CD8-positive, alpha-beta memory T cell (primary cell): Measurements from ENCODE around the gene PCDH12. TPM values are rescaled to one million over a fixed set of nuclear protein-coding genes. Genes with fewer than 3 reads are reported as not detected.
A peak's percentile ranks its signal among the peaks of the same experiment; 100 is the strongest.

Experiments
- CTCF ChIA-PET: fragments of 350-600 bp; sonication (Branson Sonifier 250); formaldehyde crosslinking; loops from one replicate; lab custom pipeline; 2021; ENCODE audit warnings: antibody characterized with exemption; lab: Charles Lee
- POLR2A ChIA-PET: fragments of 350-600 bp; sonication (Branson Sonifier 250); formaldehyde crosslinking; loops from one replicate; lab custom pipeline; 2021; ENCODE audit warnings: antibody characterized with exemption; lab: Charles Lee
- DNase-seq, 5 donors: peaks; one replicate each; pipeline versions ENCODE4 v3.0.0 to v3.0.0-alpha.2; 2020 to 2022; ENCODE audit warnings: mixed read lengths in 1 of 5
- H3K27ac ChIP-seq: one replicate; pipeline ENCODE4 v1.7.0; 2013; ENCODE audit warnings: low read depth, mild to moderate bottlenecking, low read length, moderate library complexity
- H3K27me3 ChIP-seq: 2 replicates; pipeline ENCODE4 v1.7.0; 2013; ENCODE audit warnings: low read length, mild to moderate bottlenecking; ENCODE audit not compliant: insufficient read depth, poor library complexity, severe bottlenecking
- H3K36me3 ChIP-seq: 2 replicates; pipeline ENCODE4 v1.7.0; 2013; ENCODE audit warnings: mild to moderate bottlenecking, low read length, moderate library complexity; ENCODE audit not compliant: insufficient read depth
- H3K4me1 ChIP-seq: 2 replicates; pipeline ENCODE4 v1.7.0; 2013; ENCODE audit warnings: mild to moderate bottlenecking, low read length, moderate library complexity; ENCODE audit not compliant: insufficient read depth
- H3K4me3 ChIP-seq: 2 replicates; pipeline ENCODE4 v1.7.0; 2013; ENCODE audit warnings: mild to moderate bottlenecking, low read length
- H3K9me3 ChIP-seq: 2 replicates; pipeline ENCODE4 v1.7.0; 2013; ENCODE audit warnings: mild to moderate bottlenecking, low read length
- H3K27ac Mint-ChIP-seq, 8 donors: one replicate each; pipeline ENCODE4 v1.8.0; 2020 to 2021; ENCODE audit warnings: mixed read lengths in 8 of 8, mild to moderate bottlenecking in 6 of 8, inconsistent platforms in 3 of 8, moderate library complexity in 3 of 8
- H3K27me3 Mint-ChIP-seq, 2 donors: one replicate each; pipeline ENCODE4 v1.8.0; 2020 to 2021; ENCODE audit warnings: mixed read lengths in 2 of 2, mild to moderate bottlenecking in 1 of 2, moderate library complexity in 1 of 2
- H3K36me3 Mint-ChIP-seq, 3 donors: one replicate each; pipeline ENCODE4 v1.8.0; 2020 to 2021; ENCODE audit warnings: mixed read lengths in 3 of 3, inconsistent platforms in 1 of 3, mild to moderate bottlenecking in 1 of 3
- H3K4me1 Mint-ChIP-seq, 3 donors: one replicate each; pipeline ENCODE4 v1.8.0; 2020 to 2021; ENCODE audit warnings: mixed read lengths in 3 of 3, inconsistent platforms in 1 of 3, mild to moderate bottlenecking in 1 of 3
- H3K4me3 Mint-ChIP-seq, 7 donors: one replicate each; pipeline ENCODE4 v1.8.0; 2020 to 2021; ENCODE audit warnings: mixed read lengths in 7 of 7, mild to moderate bottlenecking in 6 of 7, moderate library complexity in 4 of 7, inconsistent platforms in 2 of 7
- H3K9me3 Mint-ChIP-seq, 5 donors: one replicate each; pipeline ENCODE4 v1.8.0; 2020 to 2022; ENCODE audit warnings: mixed read lengths in 5 of 5, mild to moderate bottlenecking in 3 of 5, moderate library complexity in 2 of 5, inconsistent platforms in 1 of 5
- polyA plus RNA-seq: library from polyadenylated mRNA; unstranded; fragments of 300-500 nt; fragmentation: Illumina TruSeq; gene quantifications from one replicate; pipeline ENCODE4 v1.2.3, GENCODE V29; 2021
- total RNA-seq, 2 experiments: library from RNA; stranded (reverse); gene quantifications; one replicate each; pipeline ENCODE4 v1.2.3, GENCODE V29; 2021

Gene PCDH12
- total and polyA plus RNA-seq, 3 experiments from 2014 or later = 0.07 to 0.88 (median 0.33) TPM

GRCh38 chr5:141966275-141966962 is 8.4 kb upstream of the PCDH12 start:
- H3K27me3 Mint-ChIP-seq = no peaks in the 10 kb centered on the region
- H3K4me3 Mint-ChIP-seq = no peak overlapping the region
- H3K36me3 Mint-ChIP-seq = peaks cover 0 to 11% (median 0%) of the 10 kb centered on the region in 3 donors
- ChIA-PET POLR2A (no interaction called here), CTCF (interaction anchor here (3.8 kb wide), 1 partner anchor 11 kb away, joined by 17 read pairs; no protein-coding TSS in a partner anchor)
- no peak for DNase-seq
- H3K4me1 Mint-ChIP-seq = peaks cover 31 to 44% (median 41%) of the 10 kb centered on the region in 3 donors
- no peaks in the 10 kb centered on the region for H3K9me3 Mint-ChIP-seq
- Histone ChIP-seq H3K27me3 (no peaks in the 10 kb centered on the region), H3K9me3 (no peaks in the 10 kb centered on the region), H3K27ac (no peak overlapping the region), H3K4me1 (peaks cover 21% of the 10 kb centered on the region), H3K36me3 (no peaks in the 10 kb centered on the region), H3K4me3 (no peak overlapping the region)
- no peak overlapping the region for H3K27ac Mint-ChIP-seq

- no peaks in the 10 kb centered on the region for H3K27me3 ChIP-seq
- CTCF ChIA-PET = interaction anchor here (1.0 kb wide), 1 partner anchor 273 kb away, joined by 3 read pairs; no protein-coding TSS in a partner anchor
- H3K27ac ChIP-seq = no peak overlapping the region
- H3K27me3 Mint-ChIP-seq = no peaks in the 10 kb centered on the region
- no peak overlapping the region for H3K4me3 ChIP-seq
- H3K4me3 Mint-ChIP-seq = no peak overlapping the region
- no peak overlapping the region for H3K27ac Mint-ChIP-seq
- POLR2A ChIA-PET = no interaction called here
- no peak for DNase-seq
- H3K36me3 Mint-ChIP-seq = peaks cover 0 to 7% (median 0%) of the 10 kb centered on the region in 3 donors
- no peaks in the 10 kb centered on the region for H3K9me3 Mint-ChIP-seq
- no peaks in the 10 kb centered on the region for H3K9me3 ChIP-seq
- H3K4me1 Mint-ChIP-seq = peaks cover 35 to 50% (median 44%) of the 10 kb centered on the region in 3 donors
- H3K4me1 ChIP-seq = peaks cover 27% of the 10 kb centered on the region
- no peaks in the 10 kb centered on the region for H3K36me3 ChIP-seq
Observed at GRCh38 chr5:141965071-141965470, 7.1 kb upstream of the PCDH12 start.

GRCh38 chr5:141963701-141964100 is 5.7 kb upstream of the PCDH12 start:
- ChIA-PET POLR2A (no interaction called here), CTCF (interaction anchor here (0.7 to 5.6 kb wide), 8 partner anchors 9 to 299 kb away, joined by 3 to 50 read pairs (median 3); partner anchors contain the start of gene DELE1)
- Mint-ChIP-seq H3K27ac (no peak overlapping the region), H3K9me3 (no peaks in the 10 kb centered on the region), H3K36me3 (no peaks in the 10 kb centered on the region), H3K27me3 (no peaks in the 10 kb centered on the region), H3K4me3 (no peak overlapping the region), H3K4me1 (peaks cover 36 to 48% (median 44%) of the 10 kb centered on the region in 3 donors)
- no peaks in the 10 kb centered on the region for H3K36me3 ChIP-seq
- H3K4me3 ChIP-seq = no peak overlapping the region
- no peak for DNase-seq
- H3K27me3 ChIP-seq = no peaks in the 10 kb centered on the region
- no peaks in the 10 kb centered on the region for H3K9me3 ChIP-seq
- no peak overlapping the region for H3K27ac ChIP-seq
- H3K4me1 ChIP-seq = peaks cover 28% of the 10 kb centered on the region

- Histone ChIP-seq H3K4me3 (peak overlapping the region; percentile 28), H3K36me3 (no peaks in the 10 kb centered on the region), H3K27ac (no peak overlapping the region), H3K9me3 (no peaks in the 10 kb centered on the region), H3K4me1 (peaks cover 39% of the 10 kb centered on the region), H3K27me3 (no peaks in the 10 kb centered on the region)
- peak overlapping the region in 7 of 8 donors; percentile 8 to 92 (median 87) for H3K27ac Mint-ChIP-seq
- H3K9me3 Mint-ChIP-seq = no peaks in the 10 kb centered on the region
- peaks cover 42 to 50% (median 48%) of the 10 kb centered on the region in 3 donors for H3K4me1 Mint-ChIP-seq
- H3K27me3 Mint-ChIP-seq = no peaks in the 10 kb centered on the region
- DNase-seq = no peak
- peaks cover 0 to 1% (median 1%) of the 10 kb centered on the region in 3 donors for H3K36me3 Mint-ChIP-seq
- ChIA-PET POLR2A (interaction anchor here (1.3 to 2.6 kb wide), 7 partner anchors 8 to 278 kb away, joined by 4 to 27 read pairs (median 9); partner anchors contain the start of genes DELE1 and RNF14), CTCF (interaction anchor here (0.7 to 5.6 kb wide), 46 partner anchors 9 to 311 kb away, joined by 3 to 100 read pairs (median 4); partner anchors contain the start of genes DELE1, FCHSD1, NDFIP1 and PCDH1)
- H3K4me3 Mint-ChIP-seq = peak overlapping the region in 5 of 7 donors; percentile 19 to 76 (median 49)
Observed at GRCh38 chr5:141961466-141961865, 3.5 kb upstream of the PCDH12 start.

- no peaks in the 10 kb centered on the region for H3K9me3 Mint-ChIP-seq
- peaks cover 0 to 3% (median 2%) of the 10 kb centered on the region in 3 donors for H3K36me3 Mint-ChIP-seq
- Histone ChIP-seq H3K36me3 (no peaks in the 10 kb centered on the region), H3K9me3 (no peaks in the 10 kb centered on the region), H3K4me3 (peak overlapping the region; percentile 28), H3K27me3 (no peaks in the 10 kb centered on the region), H3K27ac (no peak overlapping the region), H3K4me1 (peaks cover 39% of the 10 kb centered on the region)
- ChIA-PET CTCF (interaction anchor here (0.7 to 5.6 kb wide), 55 partner anchors 9 to 310 kb away, joined by 3 to 100 read pairs (median 4); partner anchors contain the start of genes DELE1, FCHSD1, NDFIP1 and PCDH1), POLR2A (interaction anchor here (1.0 to 2.6 kb wide), 11 partner anchors 9 to 324 kb away, joined by 3 to 27 read pairs (median 7); partner anchors contain the start of genes DELE1, FCHSD1, HDAC3 and NDFIP1)
- DNase-seq = peak; percentile 82 to 91 (median 84)
- H3K27ac Mint-ChIP-seq = peak overlapping the region; percentile 8 to 92 (median 84)
- H3K27me3 Mint-ChIP-seq = no peaks in the 10 kb centered on the region
- peak overlapping the region; percentile 6 to 76 (median 52) for H3K4me3 Mint-ChIP-seq
- peaks cover 42 to 50% (median 48%) of the 10 kb centered on the region in 3 donors for H3K4me1 Mint-ChIP-seq
Observed at GRCh38 chr5:141960449-141961323, 2.7 kb upstream of the PCDH12 start.

GRCh38 chr5:141960018-141960417 is 2.0 kb upstream of the PCDH12 start:
- Mint-ChIP-seq H3K9me3 (no peaks in the 10 kb centered on the region), H3K4me3 (no peak overlapping the region), H3K4me1 (peaks cover 42 to 50% (median 48%) of the 10 kb centered on the region in 3 donors), H3K27me3 (no peaks in the 10 kb centered on the region), H3K36me3 (peaks cover 0 to 3% (median 2%) of the 10 kb centered on the region in 3 donors), H3K27ac (peak overlapping the region in 1 of 8 donors; percentile 14)
- Histone ChIP-seq H3K4me3 (no peak overlapping the region), H3K9me3 (no peaks in the 10 kb centered on the region), H3K36me3 (no peaks in the 10 kb centered on the region), H3K4me1 (peaks cover 39% of the 10 kb centered on the region), H3K27ac (no peak overlapping the region), H3K27me3 (no peaks in the 10 kb centered on the region)
- ChIA-PET POLR2A (interaction anchor here (1.0 to 2.6 kb wide), 9 partner anchors 9 to 323 kb away, joined by 3 to 27 read pairs (median 5); partner anchors contain the start of genes DELE1, FCHSD1, HDAC3 and NDFIP1), CTCF (interaction anchor here (0.8 to 5.6 kb wide), 37 partner anchors 10 to 309 kb away, joined by 3 to 100 read pairs (median 5); partner anchors contain the start of genes DELE1, FCHSD1, NDFIP1 and PCDH1)
- DNase-seq = peak in 1 of 5 donors; percentile 47

GRCh38 chr5:141958546-141959172 is 657 bp upstream of the PCDH12 start:
- Histone ChIP-seq H3K4me3 (no peak overlapping the region), H3K4me1 (peaks cover 39% of the 10 kb centered on the region), H3K27me3 (no peaks in the 10 kb centered on the region), H3K36me3 (no peaks in the 10 kb centered on the region), H3K9me3 (no peaks in the 10 kb centered on the region), H3K27ac (no peak overlapping the region)
- DNase-seq = no peak
- peaks cover 0 to 7% (median 2%) of the 10 kb centered on the region in 3 donors for H3K36me3 Mint-ChIP-seq
- H3K4me1 Mint-ChIP-seq = peaks cover 42 to 50% (median 48%) of the 10 kb centered on the region in 3 donors
- H3K27ac Mint-ChIP-seq = peak overlapping the region in 4 of 8 donors; percentile 24 to 91 (median 68)
- H3K9me3 Mint-ChIP-seq = no peaks in the 10 kb centered on the region
- POLR2A ChIA-PET = interaction anchor here (0.7 kb wide), 1 partner anchor 80 kb away, joined by 3 read pairs; no protein-coding TSS in a partner anchor
- CTCF ChIA-PET = interaction anchor here (0.8 to 5.6 kb wide), 9 partner anchors 10 to 293 kb away, joined by 3 to 100 read pairs (median 25); partner anchors contain the start of genes PCDH1 and RNF14
- no peaks in the 10 kb centered on the region for H3K27me3 Mint-ChIP-seq
- H3K4me3 Mint-ChIP-seq = peak overlapping the region in 4 of 7 donors; percentile 0 to 41 (median 30)
